H54 (cell line): ENCODE results near the gene SLIT3.

ENCODE experiments used
- DNase-seq: peaks from one replicate; pipeline ENCODE4 v3.0.0; 2011; ENCODE audit warnings: low spot score, mixed read lengths; ENCODE audit not compliant: insufficient read length
- FAIRE-seq: peaks from 3 replicates; lab custom pipeline; 2011; peaks lifted over from hg19 to GRCh38; lab: Jason Lieb, UNC
- POLR2A ChIP-seq: IDR thresholded peaks from 2 replicates; pipeline ENCODE4 v1.6.1; 2011; ENCODE audit warnings: low read depth, mild to moderate bottlenecking, low read length

Gene SLIT3

DNA sequence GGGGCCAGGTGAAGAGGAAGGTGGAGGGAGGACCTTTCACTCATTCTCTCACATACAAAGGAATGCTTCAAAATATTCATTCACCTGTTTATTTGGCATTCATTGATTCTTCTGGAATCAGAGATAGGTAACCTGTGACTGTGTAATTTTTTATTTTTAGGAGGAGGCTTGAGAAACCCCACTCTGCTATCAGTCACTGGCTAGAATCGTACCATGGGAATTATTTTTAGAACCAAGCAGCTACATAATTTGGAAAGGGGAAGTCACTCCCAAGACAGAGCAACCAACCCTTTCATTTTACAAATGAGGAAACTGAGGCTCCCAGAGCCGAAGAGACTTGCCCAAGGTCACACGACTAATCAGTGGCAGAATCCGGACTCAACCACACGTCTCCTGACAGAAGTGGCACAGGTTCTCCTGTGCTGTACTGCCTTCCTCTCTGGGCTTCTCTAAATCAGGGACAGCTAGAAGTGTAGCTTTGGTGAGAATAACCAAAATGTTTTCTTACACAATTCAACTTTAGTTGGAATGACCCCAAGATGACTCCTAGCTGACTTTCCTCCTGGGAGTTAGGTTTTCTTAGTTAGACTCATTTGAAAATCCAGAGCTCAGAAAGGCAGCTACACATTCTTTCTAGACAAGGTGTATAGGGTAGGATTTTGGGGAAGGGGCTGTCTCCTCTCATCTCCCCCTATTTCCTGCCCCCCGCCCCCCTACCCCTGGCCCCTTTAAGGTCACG is 457.5 kb downstream of the SLIT3 start:
- no peak for DNase-seq
- no peak for FAIRE-seq
- TF ChIP-seq POLR2A: no peak

DNA sequence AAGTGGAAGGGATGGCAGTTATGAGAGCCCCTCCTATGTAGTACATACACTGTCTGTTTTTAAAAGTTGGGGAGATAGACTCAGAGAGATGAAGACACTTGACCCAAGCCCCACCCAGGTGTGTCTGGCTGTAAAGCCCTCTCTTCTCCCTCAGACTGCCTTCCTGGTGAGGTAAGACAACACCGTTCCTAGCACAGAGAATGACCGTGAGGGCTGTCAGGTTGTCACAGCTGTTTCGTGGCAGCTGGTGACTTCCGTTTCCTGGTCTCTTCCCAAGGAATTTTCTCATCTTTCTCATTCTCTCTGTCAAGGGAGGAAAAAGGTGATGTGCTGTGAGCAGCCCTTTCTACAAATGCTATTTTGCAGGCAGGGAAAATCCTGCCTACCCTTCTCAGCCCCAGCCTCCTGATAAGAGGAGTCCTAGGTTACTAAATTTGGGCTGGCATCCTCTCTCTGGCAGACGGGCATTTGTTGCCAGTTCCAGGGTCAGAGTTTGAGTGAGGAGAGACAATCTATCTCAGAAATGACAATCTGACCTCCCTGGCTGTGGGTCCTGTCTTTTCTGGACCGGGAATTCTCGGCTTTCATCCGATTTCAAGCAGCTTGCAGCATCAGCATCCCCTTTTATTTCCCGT is 458.3 kb downstream of the SLIT3 start:
- no peak for TF ChIP-seq POLR2A
- no peak for DNase-seq
- FAIRE-seq: no peak

DNA sequence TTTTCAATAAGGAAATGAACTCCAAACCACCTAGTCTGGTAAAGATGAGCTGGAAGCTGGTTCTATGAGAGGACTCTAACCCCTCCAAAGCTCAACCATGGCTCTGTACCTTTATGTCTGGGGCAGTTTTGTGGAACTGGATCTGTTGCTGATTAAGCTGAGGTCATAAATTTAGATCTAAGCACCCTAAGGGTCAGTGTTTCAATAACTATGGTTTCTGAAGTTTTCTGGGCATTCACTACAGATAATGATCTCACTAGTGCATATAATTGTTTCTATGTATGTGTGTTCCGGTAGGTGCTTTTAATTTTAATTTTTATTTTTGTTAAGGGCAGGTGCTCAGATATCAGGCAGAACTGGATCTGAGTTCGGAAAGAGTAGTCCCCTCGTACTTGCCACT is 463.1 kb downstream of the SLIT3 start:
- DNase-seq (no peak), FAIRE-seq (no peak)
- TF ChIP-seq POLR2A: no peak

DNA sequence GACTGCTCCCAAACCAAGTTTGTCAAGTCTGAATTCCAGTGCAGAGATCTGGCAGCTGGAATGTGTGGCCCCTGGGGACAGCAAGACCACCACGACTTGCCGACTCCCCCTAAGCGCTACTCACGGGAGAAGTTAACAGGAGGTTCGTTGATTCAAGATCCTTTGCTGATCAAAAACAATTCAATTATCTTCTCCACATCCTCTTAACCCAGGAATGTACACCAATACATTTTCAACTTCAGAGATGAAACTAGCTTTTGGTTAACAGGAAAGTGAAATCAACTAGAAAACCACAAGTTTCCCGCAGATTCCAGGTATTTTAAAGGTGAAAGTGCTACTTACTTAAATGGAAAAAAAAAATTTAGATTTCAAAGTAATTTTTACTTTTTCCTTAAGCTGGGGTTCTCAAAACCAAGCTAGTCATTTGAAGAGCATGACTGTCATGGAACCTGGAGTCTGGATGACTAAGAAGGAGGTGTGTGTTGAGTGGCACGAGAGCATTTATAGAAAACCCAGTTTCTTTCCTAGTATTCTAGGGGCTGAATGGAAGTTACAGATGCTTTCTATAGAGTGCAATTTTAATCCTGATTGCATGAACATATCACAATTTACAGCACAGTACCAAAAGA is 464.2 kb downstream of the SLIT3 start:
- FAIRE-seq (no peak), DNase-seq (no peak)
- no peak for TF ChIP-seq POLR2A

DNA sequence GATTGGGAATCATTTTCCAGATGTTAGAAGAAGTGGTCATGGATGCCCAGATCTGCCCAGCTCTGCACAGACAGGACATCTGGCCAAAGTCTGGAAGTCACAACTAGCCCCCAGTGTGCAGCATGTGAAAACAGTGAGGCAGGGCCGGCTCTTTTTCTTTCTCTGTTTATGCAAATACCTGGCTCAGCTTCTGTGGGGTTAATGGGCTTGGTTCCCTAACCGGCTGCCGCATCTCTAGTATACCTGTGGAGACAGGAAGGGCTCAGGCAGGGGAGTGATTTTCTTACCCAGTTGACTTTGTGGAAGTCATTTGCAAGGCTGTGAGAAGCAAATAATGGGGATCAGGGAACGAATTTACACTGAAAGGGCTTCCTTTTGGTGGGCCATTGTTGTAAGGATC is 467.0 kb downstream of the SLIT3 start:
- FAIRE-seq: no peak
- no peak for DNase-seq
- TF ChIP-seq POLR2A: no peak

DNA sequence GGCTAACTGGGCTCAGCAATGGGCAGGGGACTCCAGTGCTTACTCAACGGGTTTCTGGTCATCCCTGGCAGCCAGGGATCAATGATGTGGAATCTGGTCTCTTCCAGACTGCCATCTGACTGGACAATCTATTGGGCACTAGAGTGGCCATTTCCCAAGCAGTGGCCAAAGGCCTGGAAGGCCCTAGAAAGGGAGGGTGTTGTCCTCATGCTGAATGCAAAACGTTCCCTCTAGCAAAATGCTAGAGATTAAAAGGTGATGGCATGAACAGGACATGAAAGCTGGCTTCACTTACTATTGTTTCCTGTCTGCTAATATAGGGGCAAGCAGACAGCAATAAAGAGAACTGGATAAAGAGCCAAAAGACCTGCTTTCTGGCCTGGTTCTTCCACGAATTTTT is 467.6 kb downstream of the SLIT3 start:
- FAIRE-seq: no peak

DNA sequence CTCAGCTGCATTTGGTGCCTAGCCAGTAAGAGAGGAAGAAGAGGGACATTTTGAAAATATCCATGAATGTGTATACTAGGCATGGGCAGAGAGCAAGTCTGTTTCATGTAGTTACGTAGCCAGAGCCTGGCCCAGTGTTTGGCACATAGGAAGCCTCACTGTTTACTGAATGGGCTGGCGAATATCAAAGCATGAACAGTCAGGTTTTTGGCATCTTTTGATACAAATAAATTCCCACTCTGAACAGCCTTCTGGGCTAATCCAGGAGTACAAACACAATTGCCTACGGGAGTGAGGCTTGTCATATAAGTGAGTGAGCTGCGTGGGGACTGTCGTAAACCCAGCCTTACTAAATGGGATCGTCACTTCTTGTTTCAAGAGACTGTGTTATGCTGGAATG is 468.6 kb downstream of the SLIT3 start:
- DNase-seq (no peak), FAIRE-seq (no peak)
- TF ChIP-seq POLR2A: no peak

More for the DNA sequence above, 467.6 kb downstream of the SLIT3 start:
- TF ChIP-seq POLR2A: no peak
- no peak for DNase-seq

DNA sequence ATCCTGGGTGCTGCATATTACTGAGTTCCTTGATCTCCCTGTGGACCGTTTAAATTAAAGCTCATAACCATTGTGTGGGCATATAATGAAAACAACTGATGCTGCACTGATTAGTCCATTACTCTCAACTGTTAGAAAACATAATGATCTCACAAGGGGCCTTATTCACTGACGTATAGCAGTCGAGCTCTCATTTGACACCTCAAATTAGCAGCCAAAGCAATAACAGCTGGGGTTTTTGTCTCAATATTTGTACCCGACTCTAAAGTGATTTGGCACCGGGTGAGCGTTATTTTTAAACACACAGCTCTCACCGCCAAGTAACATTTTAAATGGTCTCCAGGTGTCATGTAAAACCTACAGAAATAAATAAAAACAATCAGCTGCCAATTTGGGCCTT is 469.6 kb downstream of the SLIT3 start:
- no peak for TF ChIP-seq POLR2A
- DNase-seq (no peak), FAIRE-seq (no peak)

DNA sequence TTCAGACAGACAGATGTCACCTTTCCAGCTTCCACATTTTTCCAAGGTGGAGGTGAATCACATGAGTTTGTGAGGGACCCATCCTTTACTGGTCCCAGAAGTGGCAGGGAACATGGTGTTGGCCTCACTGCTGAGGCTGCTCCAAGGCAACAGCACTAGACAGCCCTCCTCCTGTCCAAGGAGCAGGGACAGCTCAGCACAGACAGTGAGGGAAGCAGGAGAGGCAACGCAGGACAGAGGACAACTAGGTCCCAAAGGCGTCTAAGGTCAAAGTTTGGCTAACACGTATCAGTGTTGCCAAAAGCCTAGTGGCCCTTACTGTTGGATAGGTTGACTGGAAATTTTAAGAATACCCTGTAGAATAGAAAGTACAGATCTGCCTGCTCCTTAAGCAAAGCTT is 470.1 kb downstream of the SLIT3 start:
- FAIRE-seq (no peak), DNase-seq (no peak)
- TF ChIP-seq POLR2A: no peak

DNA sequence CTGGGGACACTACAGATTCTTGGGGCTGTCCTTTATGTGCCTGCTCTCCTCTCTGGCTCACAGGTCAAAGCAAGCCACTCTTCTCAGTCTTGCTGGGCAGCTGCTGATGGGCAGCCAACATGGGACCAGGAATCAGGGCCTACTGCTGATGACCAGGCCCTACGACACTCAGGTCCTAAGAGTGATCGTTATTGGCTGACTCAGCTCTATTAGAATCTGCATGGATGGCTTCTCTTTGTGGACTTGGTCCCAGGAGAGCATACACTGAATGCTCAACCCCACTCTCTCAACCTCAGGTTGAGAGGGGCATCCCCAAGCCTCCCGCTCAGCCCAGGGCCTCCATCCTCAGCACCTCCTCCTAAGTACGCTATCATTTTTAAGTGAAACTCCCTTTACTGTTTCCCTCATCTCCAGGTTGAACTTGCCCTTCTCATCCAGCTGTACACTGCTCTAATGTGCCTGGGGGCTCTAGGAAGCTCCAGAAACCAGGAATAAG is 471.0 kb downstream of the SLIT3 start:
- TF ChIP-seq POLR2A: no peak
- DNase-seq: no peak
- no peak for FAIRE-seq

DNA sequence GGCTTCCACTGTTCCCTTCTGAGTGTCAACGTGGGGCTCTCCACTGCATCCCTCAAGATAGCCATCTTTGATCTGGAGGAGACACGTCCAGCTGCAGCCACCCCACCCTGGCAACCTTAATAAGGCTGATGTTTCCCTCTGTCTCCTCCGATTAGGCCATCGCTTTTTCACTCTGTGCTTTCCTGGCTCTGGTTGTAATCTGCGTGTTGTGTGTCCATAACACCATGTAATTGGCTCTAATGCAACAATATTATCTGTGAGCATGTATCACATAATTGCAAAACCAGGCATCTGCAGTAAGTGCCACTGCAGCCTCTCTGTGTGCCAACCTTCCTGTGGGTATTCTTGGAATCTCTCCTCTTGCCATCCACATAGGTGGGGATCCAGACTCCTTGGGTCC is 471.9 kb downstream of the SLIT3 start:
- no peak for FAIRE-seq
- no peak for TF ChIP-seq POLR2A
- no peak for DNase-seq

DNA sequence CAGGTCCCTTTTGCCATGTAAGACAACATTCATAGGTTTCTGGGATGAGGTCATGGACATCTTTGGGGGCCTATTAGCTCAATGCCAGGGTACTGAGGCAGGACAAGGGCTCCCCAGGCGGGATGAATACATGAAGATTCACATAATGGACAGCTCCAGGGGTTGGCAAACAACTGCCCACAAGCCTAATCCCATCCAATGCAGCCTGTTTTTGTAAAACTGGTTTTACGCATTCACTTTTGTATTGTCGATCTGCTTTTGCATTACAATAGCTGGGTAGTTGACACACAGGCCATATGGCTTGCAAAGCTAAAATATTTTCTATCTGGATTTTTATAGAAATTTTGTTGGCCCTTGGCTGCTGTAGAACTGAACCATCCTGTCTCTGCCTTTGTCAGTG is 473.3 kb downstream of the SLIT3 start:
- FAIRE-seq (no peak), DNase-seq (no peak)
- no peak for TF ChIP-seq POLR2A

DNA sequence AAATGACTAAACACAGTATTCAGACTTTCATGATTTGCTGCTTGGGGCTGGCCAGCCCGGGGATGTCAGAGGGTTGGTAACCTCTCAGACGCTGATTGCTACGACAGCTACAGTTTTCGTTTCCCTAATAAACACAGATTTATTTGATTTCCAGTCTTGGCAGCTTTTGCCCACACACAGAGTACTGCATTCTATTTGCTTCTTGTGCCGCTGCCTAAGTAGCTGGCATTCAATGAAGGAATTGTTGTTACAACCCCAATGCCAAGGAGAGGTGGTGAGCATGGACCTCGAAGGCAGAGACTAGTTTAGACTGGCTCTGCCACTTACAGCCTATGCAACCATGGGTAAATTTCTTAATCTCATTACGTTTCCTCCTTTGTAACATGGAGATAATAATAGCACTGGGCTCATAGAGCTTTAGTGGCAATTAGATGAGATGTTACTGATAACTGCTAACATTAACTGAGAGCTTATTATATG is 474.7 kb downstream of the SLIT3 start:
- DNase-seq (no peak), FAIRE-seq (no peak)
- TF ChIP-seq POLR2A: no peak

DNA sequence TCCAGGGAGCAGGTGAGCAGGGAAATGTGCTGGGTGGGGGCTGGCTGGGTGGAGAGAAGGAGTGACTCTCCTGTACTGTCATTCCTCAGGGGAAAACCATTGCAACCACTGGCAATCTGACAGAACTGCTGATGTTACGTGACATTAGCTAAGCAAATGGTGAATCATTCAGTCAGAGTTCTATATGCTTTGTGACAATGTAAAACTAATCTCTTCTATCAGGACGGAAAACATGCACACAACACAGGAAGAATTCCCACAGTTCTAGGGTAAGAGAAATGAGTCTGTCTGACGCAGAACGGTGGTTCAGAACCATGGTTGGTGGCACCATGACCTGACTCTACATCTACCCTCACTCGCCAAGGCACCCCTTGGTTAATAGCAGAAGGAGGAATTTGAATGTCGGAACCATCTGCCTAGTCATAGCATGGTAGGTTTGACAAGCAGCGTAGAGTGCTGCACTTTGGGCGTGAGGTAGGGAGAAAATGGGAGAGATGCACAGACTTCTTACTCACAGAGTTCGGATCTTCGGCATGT is 478.1 kb downstream of the SLIT3 start:
- no peak for TF ChIP-seq POLR2A
- no peak for DNase-seq
- FAIRE-seq: no peak

DNA sequence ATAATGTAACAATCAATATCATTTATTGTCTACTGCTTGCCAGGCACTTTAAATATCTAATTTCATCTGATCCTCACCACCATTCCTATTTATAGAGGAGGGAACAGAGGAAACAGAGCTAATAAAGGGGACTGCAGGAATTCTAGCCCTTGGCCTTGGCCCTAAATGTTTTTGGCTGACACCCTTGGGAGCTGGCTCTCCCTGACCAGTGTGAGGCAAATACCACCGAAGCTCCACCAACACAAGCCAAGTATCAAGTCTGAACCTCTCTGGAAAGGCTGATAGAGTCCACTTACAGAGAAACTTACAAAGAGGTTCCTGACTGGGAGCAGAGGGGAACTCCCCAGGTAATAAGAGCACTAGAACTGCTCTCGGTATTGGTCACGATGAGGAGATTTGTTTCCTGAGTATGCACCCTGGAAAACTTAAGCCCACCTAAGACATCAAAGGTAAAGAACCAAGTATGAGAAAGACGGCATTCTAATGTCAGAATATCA is 478.6 kb downstream of the SLIT3 start:
- no peak for FAIRE-seq
- TF ChIP-seq POLR2A: no peak
- DNase-seq: no peak
